Peyer's patch (tissue), 4 donors: ENCODE results near the gene L3MBTL4.

ENCODE experiments used
- CTCF ChIP-seq, 6 experiments: fragments of 450-650 bp in 4 of 6; fragments of 200-600 bp in 2 of 6; sonication (generic) in 1 of 6; IDR thresholded peaks; one replicate each; pipeline ENCODE4 v1.5.1; 2017 to 2019; ENCODE audit warnings: antibody characterized with exemption in 6 of 6, mild to moderate bottlenecking in 3 of 6, moderate library complexity in 1 of 6
- POLR2A ChIP-seq, 2 donors: fragments of 450-650 bp; IDR thresholded peaks; one replicate each; pipeline ENCODE4 v1.5.1; 2017; ENCODE audit warnings: antibody characterized with exemption in 2 of 2, mild to moderate bottlenecking in 2 of 2, moderate library complexity in 2 of 2

DNA sequence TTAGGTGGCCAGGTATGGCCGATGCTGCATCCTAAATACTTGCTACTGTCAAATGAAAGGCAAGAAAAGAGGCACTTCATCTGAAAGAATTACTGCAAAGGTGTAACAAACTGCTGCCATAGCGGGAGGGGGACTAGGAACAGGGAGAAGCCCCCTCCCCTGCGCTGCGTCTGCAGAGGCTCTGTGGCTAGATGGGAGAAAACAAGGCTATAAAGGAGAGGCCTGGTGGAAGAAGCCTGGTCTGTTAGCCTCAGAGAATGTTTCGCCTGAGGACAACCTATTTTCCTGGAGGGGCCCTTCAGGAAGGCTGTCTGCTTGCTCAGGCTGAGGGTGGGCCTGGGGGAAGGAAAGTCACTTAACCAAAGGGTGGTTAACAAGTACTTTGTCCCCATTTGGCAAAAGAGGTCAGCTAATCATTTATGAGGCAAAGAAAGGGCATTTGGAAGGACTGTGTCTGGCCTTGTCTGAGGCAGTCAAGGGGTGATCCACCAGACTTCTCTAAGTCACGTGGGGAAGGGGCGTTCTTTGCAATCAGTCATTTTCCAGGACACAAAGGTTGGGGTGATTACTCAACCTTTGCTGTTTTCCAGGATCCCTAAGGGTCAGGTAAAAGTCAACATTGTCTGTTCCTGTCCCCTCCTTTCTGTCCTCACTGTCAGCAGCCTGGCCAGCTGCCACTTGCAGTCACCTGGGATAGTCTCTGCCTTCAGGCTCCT is 416.4 kb downstream of the L3MBTL4 start:
- TF ChIP-seq CTCF (IDR thresholded peaks at IDR 0.05): no peak
- no peak for TF ChIP-seq POLR2A (IDR thresholded peaks at IDR 0.05)
